GM21447 (cell line): Measurements from ENCODE around the gene SLC6A16.
"Not testable (repeated sequence)": the region's sequence is repeated elsewhere in the genome, so short reads cannot be mapped to it uniquely, and the experiment has no call there.

ENCODE experiments used
- ATAC-seq: cut with Tn5 transposase; IDR thresholded peaks from one replicate; pipeline ENCODE4 v1.9.1; 2021; ENCODE audit not compliant: unreplicated experiment

Gene SLC6A16

GRCh38 chr19:49331616-49332055, 6.6 kb upstream of the SLC6A16 start:
- peak; percentile 41 for ATAC-seq

- ATAC-seq = not testable (repeated sequence)
These were observed 6.2 kb upstream of the SLC6A16 start for GRCh38 chr19:49331187-49331586.

DNA sequence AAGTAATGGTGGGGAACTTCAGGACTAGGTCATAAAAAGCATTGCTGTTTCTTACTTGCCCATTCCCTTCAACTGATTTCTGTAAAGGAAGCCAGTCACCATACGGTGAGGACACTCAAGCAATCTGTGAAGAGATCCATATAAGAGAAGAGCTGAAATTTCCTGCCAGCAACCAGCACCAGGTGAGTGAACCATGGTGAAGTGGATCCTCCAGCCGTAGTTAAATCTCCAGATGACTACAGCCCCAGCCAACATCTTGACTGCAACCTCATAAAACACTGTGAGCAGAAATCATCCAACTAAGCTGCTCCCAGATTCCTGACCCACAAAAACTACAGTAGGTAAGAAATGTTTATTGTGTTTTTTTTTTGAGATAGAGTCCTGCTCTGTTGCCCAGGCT, 3.8 kb upstream of the SLC6A16 start:
- no peak for ATAC-seq

GRCh38 chr19:49327878-49328544, 3.0 kb upstream of the SLC6A16 start:
- no peak for ATAC-seq

GRCh38 chr19:49326165-49326704, 1.2 kb upstream of the SLC6A16 start:
- ATAC-seq = no peak

DNA sequence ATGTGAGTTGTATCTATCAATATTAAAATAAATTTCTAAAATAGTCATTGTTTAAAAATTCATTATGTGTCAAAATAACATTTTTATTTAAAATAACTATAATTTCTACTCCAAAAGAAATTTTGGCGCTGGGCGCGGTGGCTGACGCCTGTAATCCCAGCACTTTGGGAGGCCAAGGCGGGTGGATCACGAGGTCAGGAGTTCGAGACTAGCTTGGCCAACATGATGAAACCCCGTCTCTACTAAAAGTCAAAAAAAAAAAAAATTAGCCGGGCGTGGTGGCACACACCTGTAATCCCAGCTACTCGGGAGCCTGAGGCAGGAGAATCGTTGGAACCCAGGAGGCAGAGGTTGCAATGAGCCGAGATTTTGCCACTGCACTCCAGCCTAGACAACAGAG, 765 bp upstream of the SLC6A16 start:
- not testable (repeated sequence) for ATAC-seq

DNA sequence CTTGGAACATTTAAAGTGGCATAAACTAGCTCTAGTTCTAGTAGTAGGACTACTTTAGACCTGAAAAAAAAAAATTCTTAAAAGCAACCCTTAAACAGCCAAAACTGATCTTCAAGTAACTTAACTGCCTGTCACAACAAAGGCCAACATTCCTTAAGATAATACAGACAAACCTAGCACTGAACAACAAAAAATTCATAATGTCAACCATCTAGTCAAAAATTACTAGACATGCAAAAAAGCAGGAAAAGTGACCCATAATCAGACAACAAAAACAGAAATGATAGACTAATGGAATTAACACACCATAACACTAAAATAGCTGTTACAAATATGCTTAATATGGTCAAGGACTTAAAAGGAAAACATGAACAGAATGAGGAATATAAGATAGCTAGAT, 6.7 kb downstream of the SLC6A16 start:
- ATAC-seq = no peak

DNA sequence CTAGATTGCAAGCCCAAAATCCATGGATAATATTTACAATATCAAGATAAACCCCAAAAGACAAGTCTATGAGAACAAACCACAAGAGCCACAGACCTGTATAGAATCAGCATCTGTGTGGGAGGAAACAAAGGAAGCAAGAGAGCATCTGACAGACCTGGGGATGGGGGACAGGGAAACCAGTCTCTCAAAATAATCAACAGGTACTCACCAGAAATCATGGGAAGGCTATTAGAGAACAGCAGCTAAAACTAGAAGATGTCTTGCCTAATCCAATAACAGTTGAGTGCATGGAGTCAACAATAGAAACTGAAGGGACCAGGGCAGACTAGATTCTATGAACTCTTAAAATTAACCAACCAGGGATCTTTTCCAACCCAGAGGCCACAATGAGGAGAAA, 8.7 kb downstream of the SLC6A16 start:
- ATAC-seq = no peak

DNA sequence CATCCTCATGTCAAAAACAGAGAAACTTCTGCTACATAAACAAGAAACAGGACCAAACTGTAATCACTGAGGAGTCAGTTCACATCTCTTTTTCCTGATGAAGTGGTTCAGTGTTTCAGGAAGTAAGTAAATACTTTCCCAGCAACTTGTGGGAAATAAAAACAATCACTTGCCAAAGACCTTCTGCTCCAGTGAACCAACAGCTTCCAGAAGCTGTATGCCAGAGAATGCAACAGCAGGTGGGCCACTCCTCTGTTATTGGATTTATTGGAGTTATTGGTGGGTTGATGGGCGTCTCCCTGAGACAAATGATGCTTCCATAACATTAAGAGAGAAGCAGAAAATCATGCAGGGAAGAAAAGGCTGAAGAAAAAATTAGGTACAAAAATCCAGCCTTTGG, 9.9 kb downstream of the SLC6A16 start:
- no peak for ATAC-seq

- no peak for ATAC-seq
These were observed 15.9 kb downstream of the SLC6A16 start for GRCh38 chr19:49309087-49309486.

- not testable (repeated sequence) for ATAC-seq
These were observed 18.3 kb downstream of the SLC6A16 start for GRCh38 chr19:49306734-49307133.

- no peak for ATAC-seq
These were observed 23.1 kb downstream of the SLC6A16 start for GRCh38 chr19:49301866-49302252.

GRCh38 chr19:49301165-49301865, 23.7 kb downstream of the SLC6A16 start:
- peak; percentile 67 for ATAC-seq

- ATAC-seq = not testable (repeated sequence)
These were observed 26.3 kb downstream of the SLC6A16 start for GRCh38 chr19:49298653-49299052.

DNA sequence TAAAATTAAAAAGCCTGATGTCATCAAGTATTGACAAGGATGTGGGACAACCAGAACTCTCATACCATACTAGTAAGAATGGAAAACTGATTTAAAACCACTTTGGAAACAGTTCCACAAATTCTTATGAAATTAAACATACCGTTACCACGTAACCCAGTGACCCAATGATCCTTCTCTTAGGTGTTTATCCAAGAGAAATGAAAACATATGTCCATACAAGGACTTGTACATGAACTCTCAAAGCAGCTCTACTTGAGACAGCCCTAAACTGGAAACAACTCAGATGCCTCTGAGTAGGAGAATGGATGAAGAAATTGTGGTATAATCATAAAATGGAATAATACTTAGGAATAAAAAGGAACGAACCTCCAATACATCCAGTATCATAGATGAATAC, 27.6 kb downstream of the SLC6A16 start:
- no peak for ATAC-seq

DNA sequence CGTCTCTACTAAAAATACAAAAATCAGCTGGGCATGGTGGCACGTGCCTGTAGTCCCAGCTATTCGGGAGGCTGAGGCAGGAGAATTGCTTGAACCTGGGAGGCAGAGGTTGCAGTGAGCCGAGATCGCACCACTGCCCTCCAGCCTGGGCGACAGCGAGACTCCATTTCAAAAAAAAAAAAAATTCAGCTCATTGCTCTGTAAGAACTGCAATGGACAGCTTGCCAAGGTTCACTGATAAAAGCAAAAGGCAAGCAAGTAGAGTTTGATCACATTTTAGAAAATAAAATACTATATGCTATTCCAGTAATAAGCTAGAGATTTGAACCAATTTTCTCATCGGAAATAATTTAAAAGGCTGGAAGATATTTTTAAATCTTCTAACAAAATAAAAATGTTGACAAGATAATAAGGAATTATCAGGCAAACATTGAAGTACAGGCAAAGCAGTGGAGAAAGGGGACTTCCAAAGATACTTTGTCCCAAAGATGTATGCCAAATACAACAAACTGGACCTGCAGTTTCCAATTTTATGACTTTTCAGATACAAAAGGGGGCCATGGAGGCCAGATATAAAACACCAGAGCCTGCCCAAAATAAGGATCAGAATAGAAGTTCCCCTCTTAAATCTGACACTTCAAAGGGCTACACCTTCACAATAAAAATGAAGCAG, 29.6 kb downstream of the SLC6A16 start:
- no peak for ATAC-seq

DNA sequence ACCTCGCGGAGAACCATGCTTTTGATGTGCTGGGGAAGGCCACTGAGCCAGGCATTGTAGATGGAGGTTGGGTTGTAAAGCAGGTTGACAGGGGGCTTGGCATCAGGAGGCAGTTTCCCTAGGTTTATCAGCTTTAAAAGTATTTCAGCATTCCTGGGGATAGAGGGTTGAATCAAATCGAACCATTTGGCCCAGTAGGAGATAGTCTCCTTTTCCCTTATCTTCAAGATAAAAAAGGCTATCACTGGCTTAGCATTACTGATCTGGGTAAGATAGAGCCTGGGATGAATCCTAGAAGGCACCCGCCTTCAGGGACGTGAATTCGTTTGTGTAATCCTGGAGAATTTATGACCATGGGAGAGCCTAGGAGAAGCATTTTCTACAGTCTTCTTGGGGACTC, 30.6 kb downstream of the SLC6A16 start:
- ATAC-seq = no peak

DNA sequence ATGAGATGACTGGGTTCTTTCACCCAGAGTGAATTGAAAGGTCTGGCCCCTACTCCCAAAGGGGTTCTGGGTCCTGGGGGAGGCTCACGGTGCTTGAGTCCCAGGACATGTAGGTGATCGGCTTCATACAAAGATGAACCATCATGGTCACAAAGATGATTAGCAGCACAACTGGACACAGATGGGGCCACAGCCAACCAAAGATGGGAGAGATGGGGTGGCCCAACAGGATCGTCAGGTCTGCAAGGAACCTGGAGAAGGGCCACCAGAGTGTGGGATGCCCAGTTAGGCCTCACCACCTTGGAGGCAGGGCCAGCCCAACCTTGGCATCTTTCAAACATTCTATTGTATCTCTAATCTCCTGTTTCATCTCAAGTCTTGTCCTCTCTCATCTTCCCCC, 34.5 kb downstream of the SLC6A16 start:
- ATAC-seq = no peak

- ATAC-seq = not testable (repeated sequence)
These were observed 35.7 kb downstream of the SLC6A16 start for GRCh38 chr19:49289286-49289685.

GRCh38 chr19:49288205-49288604, 36.8 kb downstream of the SLC6A16 start:
- not testable (repeated sequence) for ATAC-seq

DNA sequence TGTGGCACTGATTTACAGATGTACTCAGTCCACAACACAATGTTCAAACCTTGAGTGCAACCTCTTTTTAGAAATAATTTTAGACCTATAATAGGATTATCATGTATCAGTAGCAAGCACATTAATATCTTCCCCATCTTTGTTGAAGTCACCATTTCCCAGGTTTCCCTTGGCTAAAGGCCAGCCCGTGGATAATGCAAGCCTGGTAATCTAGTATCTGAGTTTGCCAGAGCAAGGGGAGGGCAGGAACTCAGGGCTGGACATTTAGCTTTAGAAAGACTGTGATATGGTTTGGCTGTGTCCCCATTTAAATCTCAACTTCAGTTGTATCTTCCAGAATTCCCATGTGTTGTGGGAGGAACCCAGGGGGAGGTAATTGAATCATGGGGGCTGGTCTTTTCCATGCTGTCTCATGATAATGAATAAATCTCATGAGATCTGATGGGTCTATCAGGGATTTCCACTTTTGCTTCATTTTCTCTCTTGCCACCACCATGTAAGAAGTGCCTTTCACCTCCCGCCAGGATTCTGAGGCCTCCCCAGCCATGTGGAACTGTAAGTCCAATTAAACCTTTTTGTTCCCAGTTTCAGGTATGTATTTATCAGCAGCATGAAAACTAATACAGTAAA, 37.7 kb downstream of the SLC6A16 start:
- ATAC-seq = no peak
